Calu3 (cell line): ENCODE data around the gene MARVELD1. TPM values are rescaled to one million over a fixed set of nuclear protein-coding genes. Genes with fewer than 3 reads are reported as not detected.

Source experiments
- BruUV-seq: library from RNA; stranded (reverse); fragments of 400-500 nt; replicated peaks from 2 replicates; lab custom pipeline; 2021; lab: Mats Ljungman, UMichigan
- CTCF ChIA-PET: fragments of 300-600 bp; sonication (Branson Sonifier 250); formaldehyde crosslinking; loops from one replicate; lab custom pipeline; 2022; ENCODE audit warnings: antibody characterized with exemption; lab: Charles Lee
- DNase-seq: peaks from one replicate; pipeline ENCODE4 v3.0.0; 2022
- H3K27ac Mint-ChIP-seq: one replicate; pipeline ENCODE4 v1.8.0; 2022; ENCODE audit warnings: mixed read lengths; ENCODE audit not compliant: unreplicated experiment
- H3K27me3 Mint-ChIP-seq: one replicate; pipeline ENCODE4 v1.8.0; 2022; ENCODE audit warnings: mixed read lengths; ENCODE audit not compliant: unreplicated experiment
- H3K36me3 Mint-ChIP-seq: one replicate; pipeline ENCODE4 v1.8.0; 2022; ENCODE audit warnings: mild to moderate bottlenecking, moderate library complexity, mixed read lengths; ENCODE audit not compliant: insufficient read depth, unreplicated experiment
- H3K4me1 Mint-ChIP-seq: one replicate; pipeline ENCODE4 v1.8.0; 2022; ENCODE audit warnings: mild to moderate bottlenecking, low read depth, mixed read lengths; ENCODE audit not compliant: unreplicated experiment
- H3K4me3 Mint-ChIP-seq: one replicate; pipeline ENCODE4 v1.8.0; 2022; ENCODE audit warnings: mild to moderate bottlenecking, low read depth, moderate library complexity, mixed read lengths; ENCODE audit not compliant: unreplicated experiment
- H3K9me3 Mint-ChIP-seq: one replicate; pipeline ENCODE4 v1.8.0; 2022; ENCODE audit warnings: low read depth, mixed read lengths; ENCODE audit not compliant: unreplicated experiment
- intact Hi-C: fragments of 100-400 bp; cut with micrococcal nuclease; formaldehyde crosslinking; loops from one replicate; pipeline ENCODE4 v1.10.0; 2022; ENCODE audit not compliant: unreplicated experiment
- total RNA-seq: library from RNA; stranded (reverse); gene quantifications from 2 replicates; pipeline ENCODE4 v1.2.3, GENCODE V29; 2022
- TF ChIP-seq, protein P1 (sequence below): fragments of 200-600 bp; IDR thresholded peaks from one replicate; pipeline ENCODE4 v1.8.0; 2022; ENCODE audit warnings: antibody characterized with exemption; ENCODE audit not compliant: unreplicated experiment

Gene MARVELD1
- total RNA-seq, 1 experiment from 2014 or later, result 20.2 TPM

- DNase-seq, result no peak
- no TSS peak for BruUV-seq
- Mint-ChIP-seq H3K9me3 (no peaks in the 10 kb centered on the region), H3K27ac (no peak overlapping the region), H3K4me3 (no peak overlapping the region), H3K36me3 (peaks cover 12% of the 10 kb centered on the region), H3K4me1 (no peaks in the 10 kb centered on the region), H3K27me3 (peaks cover 26% of the 10 kb centered on the region)
- CTCF ChIA-PET, result no interaction called here
- TF ChIP-seq, protein P1, sequence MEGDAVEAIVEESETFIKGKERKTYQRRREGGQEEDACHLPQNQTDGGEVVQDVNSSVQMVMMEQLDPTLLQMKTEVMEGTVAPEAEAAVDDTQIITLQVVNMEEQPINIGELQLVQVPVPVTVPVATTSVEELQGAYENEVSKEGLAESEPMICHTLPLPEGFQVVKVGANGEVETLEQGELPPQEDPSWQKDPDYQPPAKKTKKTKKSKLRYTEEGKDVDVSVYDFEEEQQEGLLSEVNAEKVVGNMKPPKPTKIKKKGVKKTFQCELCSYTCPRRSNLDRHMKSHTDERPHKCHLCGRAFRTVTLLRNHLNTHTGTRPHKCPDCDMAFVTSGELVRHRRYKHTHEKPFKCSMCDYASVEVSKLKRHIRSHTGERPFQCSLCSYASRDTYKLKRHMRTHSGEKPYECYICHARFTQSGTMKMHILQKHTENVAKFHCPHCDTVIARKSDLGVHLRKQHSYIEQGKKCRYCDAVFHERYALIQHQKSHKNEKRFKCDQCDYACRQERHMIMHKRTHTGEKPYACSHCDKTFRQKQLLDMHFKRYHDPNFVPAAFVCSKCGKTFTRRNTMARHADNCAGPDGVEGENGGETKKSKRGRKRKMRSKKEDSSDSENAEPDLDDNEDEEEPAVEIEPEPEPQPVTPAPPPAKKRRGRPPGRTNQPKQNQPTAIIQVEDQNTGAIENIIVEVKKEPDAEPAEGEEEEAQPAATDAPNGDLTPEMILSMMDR, result no peak
- intact Hi-C loops, result no loop called here
These were observed 51.7 kb downstream of the MARVELD1 start for GRCh38 chr10:97765201-97765600.

DNA sequence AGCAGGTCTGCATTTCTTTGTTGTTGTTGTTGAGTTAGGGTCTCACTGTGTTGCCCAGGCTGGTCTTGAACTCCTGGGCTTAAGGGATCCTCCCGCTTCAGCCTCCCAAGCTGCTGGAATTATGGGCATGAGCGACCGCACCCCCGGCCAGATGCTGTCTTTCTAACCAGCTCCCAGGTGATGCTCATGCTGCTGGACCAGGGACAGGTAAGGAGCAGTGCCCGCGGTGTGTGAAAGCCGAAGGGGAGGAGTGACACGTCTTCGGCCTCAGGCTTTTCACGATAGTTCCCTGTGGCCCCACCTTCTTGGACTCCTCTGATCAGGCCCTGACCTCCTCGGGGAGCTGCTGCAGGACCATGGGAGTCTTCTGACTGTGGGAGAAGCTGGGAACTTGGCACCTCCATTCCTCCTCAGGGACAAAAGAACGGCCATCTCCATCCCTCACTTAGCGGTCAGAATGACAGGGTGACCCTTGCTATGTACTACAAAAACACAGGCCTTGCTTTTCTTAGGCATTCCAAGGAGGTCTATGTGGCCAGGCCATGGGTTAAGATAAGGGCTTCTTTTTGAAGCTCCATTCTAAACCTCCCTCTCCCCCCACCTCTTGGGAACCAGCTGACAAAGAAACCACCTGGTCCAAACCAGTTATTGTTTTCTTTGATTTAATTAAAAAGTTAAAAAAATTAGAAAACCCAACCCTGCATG lies 52.7 kb downstream of the MARVELD1 start:
- Mint-ChIP-seq H3K4me3 (no peak overlapping the region), H3K36me3 (peaks cover 15% of the 10 kb centered on the region), H3K27ac (no peak overlapping the region), H3K9me3 (no peaks in the 10 kb centered on the region), H3K27me3 (peaks cover 36% of the 10 kb centered on the region), H3K4me1 (no peaks in the 10 kb centered on the region)
- no peak for DNase-seq
- intact Hi-C loops, result no loop called here
- TF ChIP-seq, protein P1, result no peak
- CTCF ChIA-PET, result no interaction called here
- BruUV-seq, result no TSS peak

DNA sequence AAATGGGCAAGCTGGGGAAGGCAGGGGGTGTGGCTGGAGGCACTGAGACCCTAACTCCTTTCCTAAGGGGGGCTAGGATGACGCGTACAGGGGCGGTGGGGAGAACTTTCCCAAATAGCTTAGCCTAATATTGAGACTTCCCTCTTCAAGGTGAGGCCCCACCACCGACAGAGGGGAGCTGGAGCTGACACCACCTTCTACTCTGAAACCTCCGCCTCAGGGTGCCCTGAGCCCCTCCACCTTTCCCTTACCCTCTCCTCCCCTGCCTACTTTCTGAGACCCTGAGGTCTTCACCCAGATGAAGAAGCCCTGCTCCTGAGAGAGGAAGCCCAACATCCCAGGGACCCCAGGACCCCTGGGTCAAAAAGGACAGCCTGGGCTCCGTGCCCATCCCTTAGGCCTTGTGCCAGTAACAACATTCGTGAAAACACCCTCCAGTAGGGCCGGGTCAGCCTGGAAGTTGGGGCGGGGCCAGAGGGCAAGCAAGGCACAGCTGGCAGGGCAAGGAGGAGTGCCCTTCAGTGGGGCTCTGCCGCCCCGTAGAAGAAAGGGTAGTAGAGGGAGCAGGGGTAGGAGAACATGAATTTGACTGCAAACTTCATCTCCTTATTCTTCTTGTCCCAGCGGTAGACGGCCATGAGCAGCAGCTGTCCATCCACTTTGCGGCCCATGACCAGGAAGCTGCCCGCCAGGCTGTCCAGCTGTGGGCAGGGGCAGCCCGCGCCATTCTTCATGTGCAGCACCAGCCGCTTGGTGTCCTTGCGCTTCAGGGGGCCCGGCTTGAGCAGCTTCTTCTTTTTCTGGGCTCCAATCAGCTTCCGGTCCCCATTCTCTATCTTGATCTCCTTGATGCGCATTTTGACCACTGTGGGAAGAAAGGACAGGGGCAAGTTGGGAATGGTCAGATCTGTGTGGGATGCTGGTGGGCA lies 53.7 kb downstream of the MARVELD1 start:
- no peak for DNase-seq
- peaks cover 46% of the 10 kb centered on the region for H3K27me3 Mint-ChIP-seq
- no TSS peak for BruUV-seq
- H3K36me3 Mint-ChIP-seq, result peaks cover 16% of the 10 kb centered on the region
- no peak overlapping the region for H3K27ac Mint-ChIP-seq
- intact Hi-C loops, result no loop called here
- no peaks in the 10 kb centered on the region for H3K9me3 Mint-ChIP-seq
- TF ChIP-seq, protein P1, result no peak
- CTCF ChIA-PET, result no interaction called here
- no peak overlapping the region for H3K4me3 Mint-ChIP-seq
- H3K4me1 Mint-ChIP-seq, result peaks cover 6% of the 10 kb centered on the region

Other genes starting within 250 kb of the MARVELD1 start
- gene MMS19, start 215.3 kb upstream of the MARVELD1 start, total RNA-seq, result 39.8 and 46.5 TPM in 2 replicates
- 8.7 and 9.3 TPM in 2 replicates for gene UBTD1, start 214.8 kb upstream of the MARVELD1 start, total RNA-seq
- 0.47 and 0.90 TPM in 2 replicates for gene ANKRD2, start 141.0 kb upstream of the MARVELD1 start, total RNA-seq
- 7.8 and 7.9 TPM in 2 replicates for gene HOGA1, start 129.3 kb upstream of the MARVELD1 start, total RNA-seq
- gene C10orf62, start 124.0 kb upstream of the MARVELD1 start, total RNA-seq, result 1.5 and 1.7 TPM in 2 replicates
- 5.5 and 6.2 TPM in 2 replicates for gene MORN4, start 80.2 kb upstream of the MARVELD1 start, total RNA-seq
- 12.6 and 13.0 TPM in 2 replicates for gene PI4K2A, start 73.1 kb upstream of the MARVELD1 start, total RNA-seq
- 16.9 and 25.6 TPM in 2 replicates for gene AVPI1, start 26.5 kb upstream of the MARVELD1 start, total RNA-seq
- 28.3 and 30.0 TPM in 2 replicates for gene ZFYVE27, start 23.4 kb downstream of the MARVELD1 start, total RNA-seq
- gene SFRP5, start 58.3 kb downstream of the MARVELD1 start, total RNA-seq, result 0.19 and 0.20 TPM in 2 replicates
- gene GOLGA7B, start 136.1 kb downstream of the MARVELD1 start, total RNA-seq, result 1.0 and 1.4 TPM in 2 replicates